Measurements from ENCODE around the gene ZCCHC10. TPM values are rescaled to one million over a fixed set of nuclear protein-coding genes. Genes with fewer than 3 reads are reported as not detected.
A peak's percentile ranks its signal among the peaks of the same experiment; 100 is the strongest.
"Not testable (repeated sequence)": the region's sequence is repeated elsewhere in the genome, so short reads cannot be mapped to it uniquely, and the experiment has no call there.

The ZCCHC10 gene
- total RNA-seq, 4 donors from 2014 or later = 8.9 to 28.9 (median 18.5) TPM

DNA sequence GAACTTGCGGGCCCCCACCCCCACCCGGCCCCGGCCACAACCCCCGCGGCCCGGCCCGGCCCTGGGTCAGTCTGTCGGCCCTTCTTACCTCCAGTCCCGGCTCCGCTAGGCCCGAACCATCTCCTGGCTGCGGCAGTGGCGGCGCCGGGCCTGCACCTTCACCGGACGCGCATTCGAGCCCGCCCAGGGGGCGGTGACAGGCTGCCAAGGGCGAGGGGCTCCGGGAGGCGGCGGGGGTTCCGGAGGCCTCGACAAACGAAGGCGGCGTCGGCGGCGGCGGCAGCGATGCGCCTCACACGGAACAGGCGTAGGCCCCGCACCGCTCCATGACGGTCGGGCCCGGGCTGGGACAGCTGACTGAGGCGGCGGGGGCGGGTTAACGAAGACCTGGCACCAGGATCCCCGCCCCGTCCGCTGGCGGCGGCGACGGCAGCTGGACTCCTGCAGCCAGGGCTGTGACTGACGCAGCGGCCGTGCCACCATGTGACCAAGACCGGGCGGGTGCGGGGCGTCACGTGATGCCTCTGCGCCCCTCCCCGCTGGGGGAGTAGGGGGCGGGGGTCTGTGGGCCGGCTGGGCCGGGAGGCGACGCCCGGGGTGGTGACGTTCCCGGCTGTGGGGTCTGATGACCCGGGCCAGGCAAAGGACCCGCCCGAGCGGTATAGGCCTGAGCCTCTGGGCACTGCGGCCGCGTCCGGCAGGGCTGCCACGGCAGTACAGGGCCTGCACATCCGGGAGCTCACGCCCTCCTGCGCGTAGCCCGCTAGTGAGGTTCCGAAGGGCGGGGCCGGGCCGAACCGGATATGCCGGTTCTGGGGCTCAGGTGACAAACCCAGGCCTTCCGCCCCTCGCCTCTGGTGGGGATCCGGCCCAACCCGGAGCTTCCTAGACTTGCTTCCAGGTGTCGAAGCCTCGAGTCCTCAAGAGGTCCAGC, 62.9 kb downstream of the ZCCHC10 start, which contains the start of gene AFF4:
Gene AFF4, minus strand, starts transcription at position 464 of the 934 bp plus-strand sequence. CDS start 26,445 bp downstream, outside the sequence.
- Histone ChIP-seq H3K36me3 (no peaks in the 10 kb centered on the region), H3K27me3 (no peaks in the 10 kb centered on the region), H3K9me3 (no peaks in the 10 kb centered on the region), H3K4me1 (peaks cover 33 to 34% of the 10 kb centered on the region in 2 donors), H3K27ac (peak within 1 kb of the TSS; percentile 97 to 100 (median 99)), H3K4me3 (peak within 1 kb of the TSS; percentile 89 to 96 (median 92))
- TF ChIP-seq CTCF (IDR thresholded peaks at IDR 0.05 in 4 of 5, conservative IDR thresholded peaks at IDR 0.05 in 1 of 5) (peak in 1 of 5 experiments; percentile 43), POLR2A (IDR thresholded peaks at IDR 0.05) (peak; percentile 99)
- intact Hi-C loops (cut with DNase I; ENCODE audit: low total_unique reads) = loop anchor here (1.0 to 5.0 kb wide), 4 partner anchors 56 to 96 kb away; partner anchors contain the start of genes GDF9, UQCRQ and ZCCHC10
- in situ Hi-C loops (cut with MboI; ENCODE audit: low sequenced_read_pairs in 4 of 4) = no loop called here
- ATAC-seq (peak; percentile 86 to 92), DNase-seq (peak; percentile 95 to 96)

DNA sequence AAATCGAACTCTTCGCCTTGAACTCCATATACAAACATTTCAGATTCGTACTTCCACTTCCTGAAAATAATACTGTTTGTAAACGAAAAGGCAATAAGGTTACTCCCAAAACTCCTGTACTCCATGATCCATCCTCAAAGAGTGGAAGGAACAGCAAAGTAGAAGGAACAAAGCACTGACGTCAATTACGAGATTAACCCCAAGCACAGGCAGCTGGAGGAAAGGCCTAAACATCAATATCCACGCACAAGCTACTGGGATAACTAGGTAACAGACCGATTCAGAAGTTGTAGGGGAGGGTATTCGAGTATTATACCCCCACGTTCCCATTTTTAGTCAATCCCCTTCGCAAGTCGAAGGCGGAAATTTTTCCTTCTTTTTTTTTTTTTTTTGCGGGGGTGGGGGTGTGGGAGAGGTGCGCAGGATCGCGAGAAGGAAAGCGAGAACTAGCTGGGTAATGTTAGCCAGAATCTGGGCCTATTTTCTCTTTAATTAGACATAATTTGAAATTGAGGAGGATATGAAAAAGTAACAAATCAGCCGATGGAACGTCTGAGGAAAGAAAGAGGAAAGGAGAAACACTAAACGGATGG, 63.8 kb downstream of the ZCCHC10 start:
- intact Hi-C loops (cut with DNase I; ENCODE audit: low total_unique reads) = loop anchor here (1.0 to 5.0 kb wide), 4 partner anchors 55 to 95 kb away; partner anchors contain the start of genes GDF9, UQCRQ and ZCCHC10
- TF ChIP-seq POLR2A (IDR thresholded peaks at IDR 0.05) = peak in 1 of 2 donors; percentile 54
- no peak for TF ChIP-seq CTCF (IDR thresholded peaks at IDR 0.05 in 4 of 5, conservative IDR thresholded peaks at IDR 0.05 in 1 of 5)

GRCh38 chr5:132961887-132962286, 64.5 kb downstream of the ZCCHC10 start:
- ATAC-seq (no peak), DNase-seq (no peak)
- Histone ChIP-seq H3K36me3 (no peaks in the 10 kb centered on the region), H3K9me3 (no peaks in the 10 kb centered on the region), H3K4me3 (peak overlapping the region; percentile 89 to 96 (median 92)), H3K27ac (peak overlapping the region; percentile 97 to 100 (median 99)), H3K27me3 (no peaks in the 10 kb centered on the region), H3K4me1 (peaks cover 35 to 36% of the 10 kb centered on the region in 2 donors)
- intact Hi-C loops (cut with DNase I; ENCODE audit: low total_unique reads) (loop anchor here (5.0 kb wide), 2 partner anchors 55 to 95 kb away; partner anchors contain the start of genes GDF9 and UQCRQ), in situ Hi-C loops (cut with MboI; ENCODE audit: low sequenced_read_pairs in 4 of 4) (no loop called here)
- TF ChIP-seq CTCF (IDR thresholded peaks at IDR 0.05 in 4 of 5, conservative IDR thresholded peaks at IDR 0.05 in 1 of 5) (no peak), POLR2A (IDR thresholded peaks at IDR 0.05) (no peak)

More for the DNA sequence above, 63.8 kb downstream of the ZCCHC10 start:
- H3K27me3 ChIP-seq = no peaks in the 10 kb centered on the region
- H3K4me3 ChIP-seq = peak overlapping the region; percentile 89 to 96 (median 92)
- no peaks in the 10 kb centered on the region for H3K9me3 ChIP-seq
- H3K4me1 ChIP-seq = peaks cover 35 to 36% of the 10 kb centered on the region in 2 donors
- ATAC-seq (peak; percentile 45 to 67), DNase-seq (no peak)
- peak overlapping the region; percentile 97 to 100 (median 99) for H3K27ac ChIP-seq
- H3K36me3 ChIP-seq = no peaks in the 10 kb centered on the region
- in situ Hi-C loops (cut with MboI; ENCODE audit: low sequenced_read_pairs in 4 of 4) = no loop called here

GRCh38 chr5:132961123-132961815, 65.1 kb downstream of the ZCCHC10 start:
- ATAC-seq; H3K9me3 ChIP-seq; H3K36me3 ChIP-seq; in situ Hi-C loops (cut with MboI; ENCODE audit: low sequenced_read_pairs in 4 of 4); H3K27me3 ChIP-seq; DNase-seq: not testable (repeated sequence)
- Histone ChIP-seq H3K4me3 (peak overlapping the region; percentile 89 to 96 (median 92)), H3K4me1 (peaks cover 36 to 41% of the 10 kb centered on the region in 2 donors), H3K27ac (peak overlapping the region; percentile 97 to 100 (median 99))
- intact Hi-C loops (cut with DNase I; ENCODE audit: low total_unique reads) = loop anchor here (5.0 kb wide), 2 partner anchors 54 to 94 kb away; partner anchors contain the start of genes GDF9 and UQCRQ

DNA sequence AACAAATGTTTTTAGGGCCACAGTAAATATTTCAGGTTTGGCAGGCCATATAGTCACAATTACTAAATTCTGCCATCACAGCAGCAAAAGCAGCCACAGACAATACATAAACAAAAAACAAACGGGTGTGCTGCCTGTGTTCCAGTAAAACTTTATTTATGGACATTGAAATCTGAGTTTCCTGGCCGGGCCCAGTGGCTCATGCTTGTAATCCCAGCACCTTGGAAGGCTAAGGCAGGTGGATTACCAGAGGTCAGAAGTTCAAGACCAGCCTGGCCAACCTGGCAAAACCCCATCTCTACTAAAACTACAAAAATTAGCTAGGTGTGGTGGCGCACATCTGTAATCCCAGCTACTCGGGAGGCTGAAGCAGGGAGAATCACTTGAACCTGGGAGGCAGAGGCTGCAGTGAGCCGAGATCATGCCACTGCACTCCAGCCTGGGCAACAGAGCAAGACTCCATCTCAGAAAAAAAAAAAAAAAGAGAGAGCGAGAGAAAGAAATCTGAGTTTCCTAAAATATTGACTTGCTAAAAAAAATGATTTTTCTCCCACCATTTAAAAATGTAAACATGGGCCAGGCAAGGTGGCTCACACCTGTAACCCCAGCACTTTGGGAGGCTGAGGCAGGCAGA, 70.1 kb downstream of the ZCCHC10 start:
- Histone ChIP-seq H3K27ac (peak overlapping the region; percentile 33 to 51 (median 47)), H3K4me1 (peaks cover 47 to 50% of the 10 kb centered on the region in 2 donors)
- H3K27me3 ChIP-seq; H3K9me3 ChIP-seq; DNase-seq; H3K36me3 ChIP-seq; intact Hi-C loops (cut with DNase I; ENCODE audit: low total_unique reads); in situ Hi-C loops (cut with MboI; ENCODE audit: low sequenced_read_pairs in 4 of 4); H3K4me3 ChIP-seq: not testable (repeated sequence)
- peak in 1 of 2 donors; percentile 37 for ATAC-seq

Measured in gastrocnemius medialis (tissue), 4 donors.